ENCODE measurements around the gene GLG1. TPM values are rescaled to one million over a fixed set of nuclear protein-coding genes. Genes with fewer than 3 reads are reported as not detected.

GLG1 gene
- polyA plus RNA-seq, 2 donors = 17.9 to 20.6 TPM

Other genes with a start within 250 kb of the GLG1 start
- 10 to 100 TPM; 14.5 to 23.1 TPM for gene NPIPB15, start 230.8 kb downstream of the GLG1 start, polyA plus RNA-seq
- gene CLEC18B, start 185.6 kb downstream of the GLG1 start, polyA plus RNA-seq = 10 to 100 TPM in 1 of 2 donors, 1 to 10 TPM in 1; 5.4 to 11.8 TPM
- 10 to 100 TPM in 1 of 2 donors, 1 to 10 TPM in 1; 8.0 to 10.8 TPM for gene RFWD3, start 59.8 kb upstream of the GLG1 start, polyA plus RNA-seq
- 10 to 100 TPM; 12.3 to 18.7 TPM for gene MLKL, start 93.7 kb upstream of the GLG1 start, polyA plus RNA-seq
- 1 to 10 TPM; 4.7 to 4.8 TPM for gene FA2H, start 167.7 kb upstream of the GLG1 start, polyA plus RNA-seq

Data from esophagus (tissue), 2 donors.